Endothelial cell (in vitro differentiated cells): Measurements from ENCODE around the gene UNCX. TPM values are rescaled to one million over a fixed set of nuclear protein-coding genes. Genes with fewer than 3 reads are reported as not detected.
"Not testable (repeated sequence)": the region's sequence is repeated elsewhere in the genome, so short reads cannot be mapped to it uniquely, and the experiment has no call there.

ENCODE experiments used
- DNase-seq: peaks from one replicate; pipeline ENCODE4 v3.0.0; 2021; ENCODE audit warnings: low spot score
- H3K27ac Mint-ChIP-seq: one replicate; pipeline ENCODE4 v1.8.0; 2021; ENCODE audit warnings: mixed read lengths, inconsistent platforms; ENCODE audit not compliant: unreplicated experiment
- H3K27me3 Mint-ChIP-seq: one replicate; pipeline ENCODE4 v1.8.0; 2021; ENCODE audit warnings: mild to moderate bottlenecking, moderate library complexity, mixed read lengths, inconsistent platforms; ENCODE audit not compliant: unreplicated experiment
- H3K36me3 Mint-ChIP-seq: one replicate; pipeline ENCODE4 v1.8.0; 2021; ENCODE audit warnings: mild to moderate bottlenecking, low read depth, mixed read lengths, inconsistent platforms; ENCODE audit not compliant: unreplicated experiment
- H3K4me1 Mint-ChIP-seq: one replicate; pipeline ENCODE4 v1.8.0; 2021; ENCODE audit warnings: mild to moderate bottlenecking, mixed read lengths, inconsistent platforms; ENCODE audit not compliant: unreplicated experiment
- H3K4me3 Mint-ChIP-seq: one replicate; pipeline ENCODE4 v1.8.0; 2021; ENCODE audit warnings: mild to moderate bottlenecking, mixed read lengths, inconsistent platforms; ENCODE audit not compliant: unreplicated experiment
- H3K9me3 Mint-ChIP-seq: one replicate; pipeline ENCODE4 v1.8.0; 2021; ENCODE audit warnings: mixed read lengths, inconsistent platforms; ENCODE audit not compliant: unreplicated experiment
- total RNA-seq: library from RNA; stranded (reverse); fragmentation: NEBNext Ultra II Directional; extraction: Animal tissue kit (Norgen Biotek cat#: 25700); gene quantifications from one replicate; pipeline ENCODE4 v1.2.1, GENCODE V29; 2021; ENCODE audit not compliant: unreplicated experiment
- TF ChIP-seq, protein P1 (sequence below): fragments of 200-600 bp; sonication (generic); IDR thresholded peaks from one replicate; pipeline ENCODE4 v1.5.0; 2021; ENCODE audit warnings: antibody characterized with exemption; ENCODE audit not compliant: unreplicated experiment

The UNCX gene
- total RNA-seq, 1 donor from 2014 or later, result not detected

DNA sequence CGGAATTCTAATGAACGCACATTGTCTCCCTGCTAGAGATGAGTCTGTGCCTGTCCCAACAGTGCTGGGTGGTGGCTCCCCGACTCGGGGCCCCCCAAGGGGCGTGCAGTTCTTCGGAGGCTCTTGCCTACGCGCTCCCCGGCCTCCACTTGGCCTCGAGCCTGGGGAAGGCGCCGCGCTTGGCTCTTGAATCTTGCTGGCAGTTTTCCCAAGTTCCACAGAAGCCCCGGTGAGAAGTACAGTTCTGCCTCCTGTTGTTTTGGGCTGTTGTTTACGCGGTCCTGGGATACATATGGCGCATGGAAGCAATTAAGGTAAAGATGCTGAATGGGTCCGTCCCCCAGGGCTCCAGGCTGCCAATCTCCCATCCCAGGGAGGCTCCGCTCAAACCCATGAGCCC is 32.6 kb upstream of the UNCX start:
- DNase-seq, result no peak
- no peak overlapping the region for H3K4me3 Mint-ChIP-seq
- TF ChIP-seq, protein P1, sequence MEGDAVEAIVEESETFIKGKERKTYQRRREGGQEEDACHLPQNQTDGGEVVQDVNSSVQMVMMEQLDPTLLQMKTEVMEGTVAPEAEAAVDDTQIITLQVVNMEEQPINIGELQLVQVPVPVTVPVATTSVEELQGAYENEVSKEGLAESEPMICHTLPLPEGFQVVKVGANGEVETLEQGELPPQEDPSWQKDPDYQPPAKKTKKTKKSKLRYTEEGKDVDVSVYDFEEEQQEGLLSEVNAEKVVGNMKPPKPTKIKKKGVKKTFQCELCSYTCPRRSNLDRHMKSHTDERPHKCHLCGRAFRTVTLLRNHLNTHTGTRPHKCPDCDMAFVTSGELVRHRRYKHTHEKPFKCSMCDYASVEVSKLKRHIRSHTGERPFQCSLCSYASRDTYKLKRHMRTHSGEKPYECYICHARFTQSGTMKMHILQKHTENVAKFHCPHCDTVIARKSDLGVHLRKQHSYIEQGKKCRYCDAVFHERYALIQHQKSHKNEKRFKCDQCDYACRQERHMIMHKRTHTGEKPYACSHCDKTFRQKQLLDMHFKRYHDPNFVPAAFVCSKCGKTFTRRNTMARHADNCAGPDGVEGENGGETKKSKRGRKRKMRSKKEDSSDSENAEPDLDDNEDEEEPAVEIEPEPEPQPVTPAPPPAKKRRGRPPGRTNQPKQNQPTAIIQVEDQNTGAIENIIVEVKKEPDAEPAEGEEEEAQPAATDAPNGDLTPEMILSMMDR, result no peak
- peaks cover 2% of the 10 kb centered on the region for H3K27me3 Mint-ChIP-seq
- H3K36me3 Mint-ChIP-seq, result no peaks in the 10 kb centered on the region
- H3K4me1 Mint-ChIP-seq, result no peaks in the 10 kb centered on the region
- H3K27ac Mint-ChIP-seq, result no peak overlapping the region
- H3K9me3 Mint-ChIP-seq, result no peaks in the 10 kb centered on the region

- DNase-seq, result no peak
- Mint-ChIP-seq H3K27ac (no peak overlapping the region), H3K36me3 (no peaks in the 10 kb centered on the region), H3K4me1 (no peaks in the 10 kb centered on the region), H3K9me3 (no peaks in the 10 kb centered on the region), H3K4me3 (no peak overlapping the region), H3K27me3 (no peaks in the 10 kb centered on the region)
- TF ChIP-seq, protein P1, result no peak
These were observed 30.8 kb upstream of the UNCX start for GRCh38 chr7:1201916-1202315.

- H3K4me3 Mint-ChIP-seq, H3K36me3 Mint-ChIP-seq, DNase-seq, H3K27ac Mint-ChIP-seq, H3K9me3 Mint-ChIP-seq, H3K27me3 Mint-ChIP-seq, H3K4me1 Mint-ChIP-seq: not testable (repeated sequence)
These were observed 29.8 kb upstream of the UNCX start for GRCh38 chr7:1202914-1203313.

GRCh38 chr7:1204460-1205140 is 28.1 kb upstream of the UNCX start:
- H3K36me3 Mint-ChIP-seq, result no peaks in the 10 kb centered on the region
- no peak for DNase-seq
- H3K27ac Mint-ChIP-seq, result no peak overlapping the region
- no peaks in the 10 kb centered on the region for H3K9me3 Mint-ChIP-seq
- no peaks in the 10 kb centered on the region for H3K27me3 Mint-ChIP-seq
- TF ChIP-seq, protein P1, result no peak
- no peaks in the 10 kb centered on the region for H3K4me1 Mint-ChIP-seq
- H3K4me3 Mint-ChIP-seq, result no peak overlapping the region

DNA sequence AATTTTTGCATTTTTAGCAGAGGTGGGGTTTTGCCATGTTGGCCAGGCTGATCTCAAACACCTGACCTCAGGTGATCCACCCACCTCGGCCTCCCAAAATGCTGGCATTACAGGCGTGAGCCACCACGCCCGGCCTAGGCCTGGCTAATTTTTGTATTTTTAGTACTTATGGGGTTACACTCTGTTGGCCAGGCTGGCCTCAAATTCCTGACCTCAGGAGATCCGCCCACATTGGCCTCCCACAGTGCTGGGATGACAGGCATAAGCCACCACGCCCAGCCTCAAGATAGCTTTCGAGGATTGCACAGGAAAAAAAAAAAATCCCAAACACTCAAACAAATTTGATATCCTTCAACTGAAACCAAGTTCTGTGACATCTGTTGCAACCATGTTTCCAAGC is 26.9 kb upstream of the UNCX start:
- not testable (repeated sequence) for H3K9me3 Mint-ChIP-seq, DNase-seq, H3K27ac Mint-ChIP-seq, H3K4me1 Mint-ChIP-seq, H3K27me3 Mint-ChIP-seq, H3K36me3 Mint-ChIP-seq, H3K4me3 Mint-ChIP-seq

GRCh38 chr7:1209097-1209496 is 23.6 kb upstream of the UNCX start:
- Mint-ChIP-seq H3K27me3 (no peaks in the 10 kb centered on the region), H3K4me3 (no peak overlapping the region), H3K27ac (no peak overlapping the region), H3K9me3 (no peaks in the 10 kb centered on the region), H3K36me3 (no peaks in the 10 kb centered on the region), H3K4me1 (peaks cover 4% of the 10 kb centered on the region)
- TF ChIP-seq, protein P1, result no peak
- DNase-seq, result no peak
